Activated CD8-positive, alpha-beta memory T cell treated with anti-CD3 and anti-CD28 coated beads, Interleukin-2, amount 50 U/mL, for 24 hours (primary cell): ENCODE results near the gene CDH22.
A peak's percentile ranks its signal among the peaks of the same experiment; 100 is the strongest.

Source experiments
- DNase-seq: peaks from one replicate; pipeline ENCODE4 v3.0.0-alpha.2; 2020; ENCODE audit errors: extremely low read depth

Gene CDH22, protein sequence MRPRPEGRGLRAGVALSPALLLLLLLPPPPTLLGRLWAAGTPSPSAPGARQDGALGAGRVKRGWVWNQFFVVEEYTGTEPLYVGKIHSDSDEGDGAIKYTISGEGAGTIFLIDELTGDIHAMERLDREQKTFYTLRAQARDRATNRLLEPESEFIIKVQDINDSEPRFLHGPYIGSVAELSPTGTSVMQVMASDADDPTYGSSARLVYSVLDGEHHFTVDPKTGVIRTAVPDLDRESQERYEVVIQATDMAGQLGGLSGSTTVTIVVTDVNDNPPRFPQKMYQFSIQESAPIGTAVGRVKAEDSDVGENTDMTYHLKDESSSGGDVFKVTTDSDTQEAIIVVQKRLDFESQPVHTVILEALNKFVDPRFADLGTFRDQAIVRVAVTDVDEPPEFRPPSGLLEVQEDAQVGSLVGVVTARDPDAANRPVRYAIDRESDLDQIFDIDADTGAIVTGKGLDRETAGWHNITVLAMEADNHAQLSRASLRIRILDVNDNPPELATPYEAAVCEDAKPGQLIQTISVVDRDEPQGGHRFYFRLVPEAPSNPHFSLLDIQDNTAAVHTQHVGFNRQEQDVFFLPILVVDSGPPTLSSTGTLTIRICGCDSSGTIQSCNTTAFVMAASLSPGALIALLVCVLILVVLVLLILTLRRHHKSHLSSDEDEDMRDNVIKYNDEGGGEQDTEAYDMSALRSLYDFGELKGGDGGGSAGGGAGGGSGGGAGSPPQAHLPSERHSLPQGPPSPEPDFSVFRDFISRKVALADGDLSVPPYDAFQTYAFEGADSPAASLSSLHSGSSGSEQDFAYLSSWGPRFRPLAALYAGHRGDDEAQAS

DNA sequence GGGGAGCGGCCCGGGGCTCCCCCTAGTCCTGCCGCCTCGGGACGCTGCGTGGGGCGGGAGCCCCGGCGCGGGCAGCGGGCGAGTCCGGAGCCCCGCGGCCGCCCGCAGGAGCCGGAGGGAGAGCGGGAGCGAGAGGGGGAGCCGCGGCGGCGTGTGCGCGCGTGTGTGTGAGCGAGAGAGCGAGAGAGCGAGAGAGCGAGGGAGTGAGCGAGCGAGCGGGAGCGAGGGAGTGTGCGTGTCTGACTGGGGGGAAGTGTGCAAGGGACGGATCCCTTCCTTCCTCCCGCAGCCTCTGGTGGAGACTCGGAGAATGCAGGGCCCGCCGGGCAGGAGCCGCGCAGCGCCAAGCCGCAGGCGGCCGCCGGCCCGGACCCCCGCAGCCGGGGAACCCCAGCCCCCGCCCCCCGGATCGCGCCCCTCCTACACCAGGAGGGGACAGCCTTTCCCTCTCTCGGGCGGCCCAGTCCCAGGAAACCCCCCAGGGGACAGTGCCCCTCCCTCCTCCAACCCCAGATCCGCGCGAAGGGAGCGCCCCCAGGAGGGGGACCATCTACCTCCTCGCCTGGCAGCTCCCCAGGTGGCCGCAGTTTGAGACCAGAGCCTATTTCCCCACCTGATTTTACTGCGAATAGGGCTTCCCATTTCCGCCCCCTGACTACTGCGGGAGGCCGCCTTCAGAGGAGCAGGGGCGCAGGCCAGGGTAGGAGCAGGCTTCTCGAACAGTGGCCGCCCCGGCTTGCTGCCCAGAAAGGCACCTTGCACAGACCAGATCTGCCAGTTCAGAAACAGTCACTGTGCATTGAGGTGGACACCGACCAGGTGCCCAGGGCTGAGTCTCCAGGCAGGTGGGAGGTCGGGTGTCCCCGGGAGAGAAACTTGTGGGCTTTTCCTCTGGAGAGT lies at the start of gene CDH22:
CDH22 (minus strand) TSS at position 241 of the 900 bp plus-strand sequence. CDS start 57,204 bp downstream, outside the sequence.
- DNase-seq: peak; percentile 15

DNA sequence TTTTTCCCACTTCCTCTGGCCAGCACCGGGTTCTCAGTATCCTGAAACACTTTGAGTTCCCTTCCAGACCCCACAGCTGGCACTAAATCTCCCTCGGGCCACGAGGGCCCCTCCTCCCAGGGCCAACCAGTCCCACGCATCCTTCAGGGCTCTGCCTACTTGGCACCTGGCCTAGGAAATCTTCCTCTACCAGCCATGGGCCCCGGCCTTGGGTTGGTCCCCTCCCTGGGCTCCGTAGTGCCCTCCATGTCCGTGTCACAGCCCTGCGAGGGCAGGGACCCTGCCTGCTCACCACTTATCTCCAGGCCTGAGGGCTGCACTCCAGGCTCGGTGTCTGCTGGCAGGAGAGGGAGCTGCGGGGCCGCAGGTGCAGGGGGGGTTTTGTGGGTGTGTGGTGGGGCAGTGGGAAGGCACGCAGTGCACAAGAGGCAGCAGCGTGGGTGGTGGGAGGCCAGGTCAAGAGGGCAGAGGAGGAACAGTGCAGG lies 48.8 kb upstream of the CDH22 start:
- no peak for DNase-seq

DNA sequence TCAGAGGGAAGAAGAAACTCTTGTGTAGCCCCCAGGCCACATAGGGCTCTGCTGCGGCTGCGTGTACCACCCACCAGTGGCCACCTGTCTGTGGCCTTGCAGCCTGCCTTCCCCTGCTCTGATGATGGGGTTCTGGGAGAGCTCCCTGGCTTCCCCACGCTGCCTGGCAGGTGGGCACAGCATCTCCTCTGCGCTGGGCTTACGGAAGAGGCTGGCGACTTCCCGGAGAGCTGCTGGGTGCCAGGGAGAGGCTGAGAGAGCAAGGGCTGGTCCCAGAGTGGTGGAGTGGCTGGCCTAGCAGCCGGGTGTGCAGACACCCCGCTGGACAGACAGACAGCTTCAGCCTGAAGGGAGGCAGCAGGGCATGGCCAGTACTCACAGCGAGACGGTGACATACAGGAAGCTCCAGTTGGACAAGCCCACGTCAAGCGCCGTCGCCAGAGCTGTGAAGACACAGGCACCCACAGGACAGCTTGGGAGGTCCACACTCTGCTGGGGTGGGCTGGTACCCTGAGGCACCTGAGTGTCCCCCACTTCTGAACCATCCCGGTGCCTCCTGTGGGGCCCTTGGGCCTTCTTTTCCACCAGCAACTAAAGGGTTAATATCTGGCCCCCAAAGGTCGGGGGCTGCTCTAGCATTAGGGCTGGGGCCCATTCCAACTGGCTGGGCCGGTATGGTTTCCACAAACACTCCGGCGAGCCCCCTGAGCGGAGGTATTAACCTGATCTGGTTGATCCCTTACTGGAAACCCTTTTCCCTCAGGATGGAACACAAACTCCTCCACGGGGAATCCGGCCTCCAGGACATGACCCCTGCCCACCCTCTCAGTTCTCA lies 48.1 kb upstream of the CDH22 start:
- no peak for DNase-seq

DNA sequence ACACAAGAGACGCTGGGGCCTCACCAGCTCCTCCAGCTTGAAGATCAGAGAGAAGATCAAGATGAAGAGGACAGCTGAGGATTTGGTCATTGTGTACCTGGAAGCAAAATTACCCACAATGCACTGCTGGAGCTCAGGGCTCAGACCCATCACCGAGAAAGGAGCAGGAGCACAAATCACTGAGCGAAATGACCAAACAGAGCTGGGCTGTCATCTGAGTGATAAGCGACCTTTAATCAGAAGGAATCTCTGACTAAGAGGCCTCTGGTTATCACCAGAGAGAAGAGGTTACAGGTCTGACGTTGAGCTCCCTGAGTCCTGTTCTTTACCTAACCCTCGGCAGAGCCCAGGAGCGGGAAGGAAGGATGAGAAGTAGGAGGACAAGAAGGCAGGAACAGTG lies 47.5 kb upstream of the CDH22 start:
- no peak for DNase-seq

DNA sequence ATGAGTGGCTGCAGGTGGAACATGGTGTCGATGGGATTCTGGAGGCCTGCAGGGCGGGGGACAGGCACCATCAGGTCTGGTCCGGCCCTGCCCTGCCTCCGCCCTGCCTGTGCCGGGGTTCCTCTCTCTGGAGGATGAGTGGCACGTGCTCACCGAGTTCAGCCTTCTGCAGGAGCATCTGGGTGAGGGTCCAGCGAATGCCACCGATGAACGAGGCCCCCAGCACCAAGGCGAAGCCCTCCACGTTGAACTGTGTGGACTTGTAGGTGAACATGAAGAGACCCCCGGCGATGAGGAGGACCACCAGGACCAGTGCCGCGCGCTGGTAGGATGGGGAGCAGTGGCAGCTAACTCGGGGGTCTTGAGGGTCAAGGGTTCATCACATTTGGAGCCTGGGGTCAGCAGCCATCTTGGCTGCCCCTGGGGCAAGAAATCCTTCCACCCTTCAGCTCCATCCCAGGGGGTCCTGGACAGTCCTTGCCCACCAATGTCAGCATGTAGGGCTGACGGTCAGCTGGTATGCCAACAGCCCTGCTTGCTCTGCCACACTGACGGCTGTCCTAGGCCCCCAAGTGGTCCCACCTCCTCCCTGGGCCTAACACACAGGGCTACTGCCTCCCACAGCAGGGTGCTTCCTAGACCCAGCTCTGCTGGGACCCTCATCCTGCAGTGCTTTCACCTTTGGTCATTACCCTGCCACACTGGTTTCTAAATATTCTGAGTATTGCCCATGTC lies 46.8 kb upstream of the CDH22 start:
- DNase-seq: no peak

DNA sequence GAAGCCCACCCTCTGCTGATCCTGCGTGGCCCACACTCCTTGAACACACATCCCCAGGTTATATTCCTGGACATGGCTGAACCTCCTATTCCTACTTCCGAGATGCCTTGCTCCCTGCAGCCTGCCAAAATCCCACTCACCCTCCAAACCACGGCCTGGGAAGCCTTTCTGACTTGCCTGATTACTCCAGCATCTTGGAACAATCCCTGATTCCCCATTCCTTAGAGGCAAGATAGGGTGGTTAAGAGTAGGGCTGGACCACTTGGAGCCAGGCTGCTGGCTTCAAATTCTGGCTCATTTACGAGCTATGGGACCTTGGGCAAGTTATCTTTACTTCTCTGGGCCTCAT lies 45.9 kb upstream of the CDH22 start:
- no peak for DNase-seq

DNA sequence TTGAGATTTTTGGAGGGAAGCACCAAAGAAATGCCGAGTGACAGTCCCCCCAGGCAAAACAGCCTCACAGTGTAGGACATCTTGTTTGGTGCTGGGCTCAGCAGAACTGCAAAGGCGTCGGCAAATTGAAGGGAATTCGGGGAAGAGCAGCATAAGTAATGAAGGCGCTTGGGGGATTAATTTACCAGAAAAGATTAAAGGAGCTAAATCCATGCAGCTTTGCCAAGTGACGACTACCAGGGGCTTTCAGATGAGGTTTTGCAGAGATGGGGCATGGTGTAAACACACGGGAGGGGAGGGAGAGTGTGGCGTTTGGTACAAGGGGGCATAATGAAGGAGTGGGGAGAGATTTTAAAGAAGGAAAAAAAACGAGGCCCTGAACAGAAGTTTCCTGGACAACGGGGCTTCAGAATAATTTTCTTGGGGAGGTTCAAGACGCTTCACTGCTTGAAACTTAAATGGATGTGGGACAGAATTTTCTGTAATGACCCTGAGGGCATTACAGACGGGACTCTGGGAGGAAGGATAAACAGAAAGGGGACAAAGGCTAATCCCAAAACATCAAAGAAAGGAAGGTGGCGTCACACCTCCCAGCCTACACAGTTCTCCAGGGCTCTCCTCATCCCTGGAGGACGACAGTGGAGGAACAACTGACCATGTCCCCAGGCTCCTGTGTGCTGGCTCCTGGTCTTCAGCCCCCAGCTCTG lies 45.4 kb upstream of the CDH22 start:
- DNase-seq: no peak

DNA sequence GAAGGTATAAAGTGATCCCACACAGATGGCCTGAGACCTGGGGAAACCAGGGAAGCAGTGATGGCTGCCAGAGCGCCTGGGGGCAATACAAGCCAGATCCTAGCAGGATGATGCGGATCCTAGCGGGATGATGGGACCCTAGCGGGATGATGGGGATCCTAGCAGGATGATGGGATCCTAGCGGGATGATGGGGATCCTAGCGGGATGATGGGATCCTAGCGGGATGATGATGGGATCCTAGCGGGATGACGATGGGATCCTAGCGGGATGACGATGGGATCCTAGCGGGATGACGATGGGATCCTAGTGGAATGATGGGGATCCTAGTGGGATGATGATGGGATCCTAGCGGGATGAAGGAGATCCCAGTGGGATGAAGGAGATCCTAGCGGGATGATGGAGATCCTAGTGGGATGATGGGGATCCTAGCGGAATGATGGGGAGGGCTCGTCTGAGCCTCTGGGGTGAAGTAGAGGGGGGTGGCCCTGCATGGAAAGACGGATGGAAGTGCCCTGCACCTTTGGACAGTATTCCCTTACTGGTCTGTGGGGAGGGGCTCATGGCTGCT lies 44.2 kb upstream of the CDH22 start:
- DNase-seq: no peak

DNA sequence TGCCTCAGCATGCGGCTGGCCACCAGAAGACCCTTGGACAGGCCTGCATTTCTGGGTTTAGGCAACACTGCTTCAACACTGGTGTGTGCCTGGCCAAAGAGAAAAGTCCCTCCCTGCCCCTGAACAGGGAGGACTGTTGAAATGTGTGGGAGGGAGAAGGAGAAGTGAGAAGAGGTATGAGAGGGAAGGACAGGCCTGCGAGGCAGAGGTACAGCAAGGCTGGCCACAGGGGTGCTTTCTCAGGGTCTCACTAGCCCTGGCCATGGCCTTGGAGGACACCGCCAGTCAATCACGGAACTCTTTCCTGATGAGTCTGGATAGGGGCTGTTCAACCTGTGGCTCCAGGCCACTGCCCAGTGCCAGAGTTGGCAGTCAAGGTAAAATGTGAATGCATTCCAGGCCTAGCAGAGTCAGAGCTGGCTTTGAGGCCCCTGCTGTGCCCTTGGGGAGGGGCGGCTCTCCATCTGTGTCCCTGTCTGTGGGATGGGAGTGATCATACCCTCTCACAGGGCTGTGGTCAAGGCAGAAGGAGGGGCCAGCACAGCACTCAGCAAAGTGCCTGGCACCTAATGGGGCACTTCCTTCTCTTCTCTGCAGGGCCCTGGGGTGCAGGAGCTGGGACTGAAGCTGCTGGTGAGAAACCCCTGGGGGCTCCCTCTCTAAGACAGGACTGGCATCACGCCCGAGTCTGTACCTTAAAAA lies 43.2 kb upstream of the CDH22 start:
- no peak for DNase-seq

DNA sequence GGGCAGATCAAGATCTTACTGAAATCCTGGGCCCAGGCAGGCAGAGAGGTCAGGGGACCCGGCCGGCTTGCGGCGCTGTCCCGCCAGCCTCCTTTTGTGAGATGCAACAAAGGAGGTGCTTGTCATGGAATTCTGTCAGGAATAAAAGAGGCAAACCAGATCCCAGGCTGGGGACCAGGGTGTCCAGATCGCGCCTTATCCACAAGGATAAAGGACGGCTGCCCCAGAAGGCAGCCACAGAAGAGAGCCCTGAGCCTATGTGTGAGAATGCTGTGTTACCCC lies 42.6 kb upstream of the CDH22 start:
- DNase-seq: no peak

DNA sequence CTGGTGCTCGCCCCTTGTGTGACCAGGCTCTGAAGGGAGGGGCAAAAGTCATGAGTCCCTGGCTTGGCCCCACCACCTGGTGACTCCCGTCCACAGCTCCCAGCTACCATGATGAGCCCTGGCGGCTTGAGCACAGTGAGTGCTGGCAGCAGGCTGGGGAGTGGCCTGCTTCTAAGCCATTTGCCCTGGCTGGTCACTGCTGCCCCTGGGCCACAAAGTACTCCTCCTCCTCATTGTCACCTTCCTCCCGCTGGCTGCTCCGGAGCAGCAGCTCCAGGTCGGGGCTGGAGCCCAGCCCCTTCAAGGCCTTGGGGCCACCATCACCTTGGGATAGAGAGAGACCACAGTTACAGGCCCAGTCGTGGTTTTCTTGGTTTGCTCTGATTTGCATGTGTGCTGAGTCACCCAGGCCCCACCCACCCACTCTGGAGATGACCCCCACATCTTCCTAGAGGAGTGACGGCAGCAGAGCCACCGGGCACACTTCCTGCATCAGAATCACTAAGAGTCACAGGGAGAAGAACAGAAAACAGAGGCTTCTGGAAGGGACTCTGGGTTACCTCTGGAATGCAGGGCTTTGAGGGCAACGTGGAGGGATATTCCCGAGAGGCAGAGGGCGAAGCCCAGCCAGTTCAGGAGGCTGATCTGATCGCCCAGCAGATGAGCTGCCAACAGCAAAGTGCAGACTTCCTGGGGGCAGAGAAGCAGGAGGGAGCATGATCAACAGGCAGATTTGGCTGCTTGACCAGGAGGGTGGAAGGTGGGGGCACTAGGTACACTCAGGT lies 42.1 kb upstream of the CDH22 start:
- DNase-seq: no peak

DNA sequence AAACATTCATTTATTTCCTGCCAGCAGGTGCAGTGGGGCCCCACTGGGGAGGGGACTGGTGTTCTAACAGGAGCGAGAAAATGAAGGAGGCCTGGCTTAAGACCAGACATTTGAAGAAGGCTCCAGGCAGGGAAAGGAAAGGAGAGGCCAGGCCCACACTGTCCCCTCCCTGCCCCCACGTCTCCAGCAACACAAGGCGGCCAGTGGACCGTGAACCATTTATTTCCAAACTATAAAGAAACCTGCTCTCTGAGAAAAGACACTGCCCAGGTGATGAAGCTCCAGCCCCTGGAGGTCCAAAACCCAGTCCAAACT lies 41.4 kb upstream of the CDH22 start:
- no peak for DNase-seq

DNA sequence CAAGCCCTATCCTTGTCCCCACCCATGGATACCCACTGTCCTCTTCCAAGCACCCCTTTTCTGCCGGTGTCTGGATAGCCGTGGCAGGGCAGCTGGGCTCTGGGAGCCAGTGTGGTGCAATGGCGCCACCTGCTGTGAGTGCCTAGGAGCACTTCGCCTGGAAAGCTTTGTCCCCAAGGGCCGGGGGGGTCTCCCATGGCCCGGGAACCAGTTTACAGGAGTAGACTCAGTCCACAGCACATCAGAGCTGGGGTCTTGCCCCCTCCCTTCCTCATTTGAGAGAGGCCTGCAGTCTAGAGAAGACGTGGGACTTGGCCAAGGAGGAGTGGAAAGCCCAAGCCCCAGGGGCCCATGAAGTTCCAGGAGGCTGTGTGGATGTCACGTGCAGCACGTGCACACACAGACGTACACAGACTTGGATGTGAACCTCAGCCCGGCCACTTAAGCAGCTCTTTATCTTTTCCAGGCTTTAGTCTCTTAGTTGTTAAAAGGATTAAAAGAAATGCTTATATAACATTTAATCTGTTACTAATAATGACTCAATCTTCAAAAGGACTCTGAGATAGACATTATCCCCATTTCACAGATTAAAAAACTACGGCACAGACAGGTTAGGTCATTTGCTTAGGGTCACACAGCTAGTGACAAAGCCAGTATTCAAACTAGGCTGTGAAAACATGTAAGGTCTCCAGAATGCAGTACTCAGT lies 40.9 kb upstream of the CDH22 start:
- DNase-seq: no peak

DNA sequence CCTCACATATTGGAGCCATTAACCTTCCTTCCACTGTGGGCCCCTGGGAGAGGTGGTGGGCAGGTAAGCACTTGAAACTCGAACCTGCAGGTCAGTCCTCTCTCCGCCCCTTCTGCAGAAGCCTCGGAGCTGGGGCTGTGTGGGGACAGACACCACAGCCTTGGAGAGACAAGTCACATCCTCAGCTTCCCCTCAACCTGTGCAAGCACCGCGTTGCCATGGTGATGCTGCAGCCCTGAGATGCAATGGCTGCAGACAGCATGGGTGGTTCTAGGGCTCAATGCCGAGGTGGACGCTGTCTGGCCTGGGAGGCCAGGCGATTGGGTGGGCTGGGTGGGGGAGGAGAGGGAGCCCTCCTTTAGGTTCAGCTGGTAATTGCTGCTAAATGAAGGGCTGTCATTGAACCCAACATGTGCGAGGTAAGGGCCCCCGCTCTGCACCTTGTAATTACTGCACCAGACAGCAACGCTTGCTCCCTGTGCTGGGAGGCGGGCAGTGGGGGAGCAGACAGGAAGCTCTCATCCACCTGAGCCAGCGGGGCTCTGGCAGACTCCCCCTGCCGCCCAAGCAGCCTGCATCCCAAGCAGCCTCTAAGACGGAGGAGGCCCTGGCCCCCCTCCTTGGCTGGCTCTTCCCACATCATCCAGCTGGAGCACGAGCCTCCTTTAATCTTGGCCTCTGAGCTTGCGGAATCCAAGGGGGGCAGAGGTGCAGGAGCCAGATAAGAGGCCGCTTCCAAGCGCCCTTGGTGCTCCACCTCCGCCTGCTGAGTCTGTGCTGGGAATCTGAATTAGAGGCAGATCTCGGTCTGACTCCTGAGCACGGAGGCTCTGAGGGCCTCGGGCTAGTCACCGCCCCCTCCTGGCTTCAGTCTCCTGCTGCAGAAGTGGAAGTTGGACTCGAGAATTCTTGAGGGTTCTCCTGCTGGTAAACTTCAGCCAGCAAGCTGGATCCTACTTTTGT lies 39.8 kb upstream of the CDH22 start:
- DNase-seq: no peak

DNA sequence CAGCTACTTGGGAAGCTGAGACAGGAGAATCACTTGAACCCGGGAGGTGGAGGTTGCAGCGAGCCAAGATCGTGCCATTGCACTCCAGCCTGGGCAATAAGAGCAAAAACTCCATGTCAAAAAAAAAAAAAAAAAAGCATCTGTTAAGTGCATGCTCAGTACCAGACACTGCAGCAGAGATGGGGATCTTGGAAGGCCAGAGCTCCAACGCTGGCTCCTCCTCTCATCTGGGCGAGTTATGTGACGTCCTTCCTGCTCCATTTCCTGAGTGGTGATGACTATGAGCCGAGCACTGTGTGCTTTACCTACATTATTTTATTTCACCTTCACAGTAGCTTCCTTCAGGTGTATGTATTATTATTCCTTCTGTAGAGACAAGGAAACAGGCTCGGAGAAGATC lies 38.5 kb upstream of the CDH22 start:
- no peak for DNase-seq

DNA sequence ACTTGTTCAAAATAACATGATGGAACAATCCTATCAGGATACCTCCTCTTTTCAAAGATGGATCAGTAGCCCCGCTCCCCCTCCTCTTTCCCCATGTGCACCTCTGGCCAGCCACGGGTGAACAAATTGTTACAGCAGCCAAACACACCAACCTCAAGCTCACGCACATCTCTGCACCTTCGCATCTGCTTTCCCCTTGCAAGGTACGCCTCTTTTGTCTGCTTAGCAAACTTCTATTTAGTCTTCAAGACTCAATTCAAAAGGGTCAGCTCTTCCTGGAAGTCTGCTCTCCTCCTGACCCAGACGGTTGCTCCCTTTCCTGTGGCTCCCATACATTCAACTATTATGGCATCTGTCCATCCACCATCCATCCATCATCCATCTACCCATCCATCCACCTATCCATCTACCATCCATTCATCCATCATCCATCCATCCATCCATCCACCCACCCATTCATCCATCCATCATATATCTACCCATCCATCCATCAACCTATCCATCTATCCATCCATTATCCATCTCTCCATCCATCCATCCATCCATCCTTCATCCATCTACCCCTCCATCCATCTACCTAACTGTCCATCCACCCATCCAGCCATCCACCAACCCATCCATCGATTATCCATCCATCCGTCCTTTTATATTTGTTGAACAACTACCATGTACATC lies 36.3 kb upstream of the CDH22 start:
- no peak for DNase-seq
